DND-41 (cell line): Measurements from ENCODE around the gene SLC6A9.
A peak's percentile ranks its signal among the peaks of the same experiment; 100 is the strongest.

Source experiments
- ATAC-seq: fragments of 200-7000 bp; cut with Tn5 transposase; 3 replicates; pipeline ENCODE4 v1.9.1; 2021; ENCODE audit warnings: low read depth; ENCODE audit not compliant: insufficient read depth
- DNase-seq: peaks from one replicate; pipeline ENCODE4 v3.0.0-alpha.2; 2020
- H2AFZ ChIP-seq: 2 replicates; pipeline ENCODE4 v1.6.0; 2012; ENCODE audit warnings: low read depth, low read length
- H3K27ac ChIP-seq: 2 replicates; pipeline ENCODE4 v1.5.1; 2012; ENCODE audit warnings: low read length, inconsistent platforms
- H3K27me3 ChIP-seq: fragments of 200-600 bp; sonication (generic); 2 replicates; pipeline ENCODE4 v1.6.0; 2012; ENCODE audit warnings: low read length, mild to moderate bottlenecking, inconsistent platforms; ENCODE audit not compliant: insufficient read depth, poor library complexity
- H3K36me3 ChIP-seq: 2 replicates; pipeline ENCODE4 v1.5.1; 2012; ENCODE audit warnings: low read length, inconsistent platforms; ENCODE audit not compliant: insufficient read depth
- H3K4me1 ChIP-seq: 2 replicates; pipeline ENCODE4 v1.5.1; 2012; ENCODE audit warnings: mild to moderate bottlenecking, low read length; ENCODE audit not compliant: insufficient read depth
- H3K4me2 ChIP-seq: 2 replicates; pipeline ENCODE4 v1.6.0; 2012; ENCODE audit warnings: mild to moderate bottlenecking, moderate library complexity, low read length, inconsistent platforms; ENCODE audit not compliant: insufficient read depth
- H3K4me3 ChIP-seq, 2 experiments: fragments of 200-600 bp in 1 of 2; shearing (Covaris generic) in 1 of 2; 2 replicates each; pipeline ENCODE4 v1.5.1; 2012 to 2016; ENCODE audit warnings: inconsistent platforms in 2 of 2, low read length in 2 of 2, mild to moderate bottlenecking in 2 of 2, low read depth in 1 of 2, moderate library complexity in 1 of 2
- H3K79me2 ChIP-seq: 2 replicates; pipeline ENCODE4 v1.6.0; 2012; ENCODE audit warnings: low read length, inconsistent platforms; ENCODE audit not compliant: insufficient read depth
- H3K9ac ChIP-seq: 2 replicates; pipeline ENCODE4 v1.6.0; 2012; ENCODE audit warnings: low read depth, mild to moderate bottlenecking, inconsistent platforms, low read length, moderate library complexity
- H3K9me3 ChIP-seq: 2 replicates; pipeline ENCODE4 v1.5.1; 2012; ENCODE audit warnings: low read length, moderate library complexity, mild to moderate bottlenecking, inconsistent platforms; ENCODE audit not compliant: insufficient read depth, severe bottlenecking
- H4K20me1 ChIP-seq: 2 replicates; pipeline ENCODE4 v1.6.0; 2012; ENCODE audit warnings: low read length; ENCODE audit not compliant: insufficient read depth
- CTCF ChIP-seq: IDR thresholded peaks from 2 replicates; pipeline ENCODE4 v1.5.1; 2012; ENCODE audit warnings: borderline replicate concordance, low read length, moderate library complexity, mild to moderate bottlenecking; ENCODE audit not compliant: poor library complexity, severe bottlenecking; ENCODE audit errors: extremely low read depth
- EZH2 ChIP-seq: IDR thresholded peaks from 3 replicates; pipeline ENCODE4 v1.6.1; 2012; ENCODE audit warnings: borderline replicate concordance, low read depth, mild to moderate bottlenecking, moderate library complexity, low read length, inconsistent platforms; ENCODE audit not compliant: severe bottlenecking

SLC6A9 gene

GRCh38 chr1:44036409-44037139 is 5.3 kb upstream of the SLC6A9 start:
- peak; percentile 73 for DNase-seq

GRCh38 chr1:44035726-44036408 is 4.6 kb upstream of the SLC6A9 start:
- H3K4me2 ChIP-seq, result no peak overlapping the region
- no peak for DNase-seq
- peaks cover 12% of the 10 kb centered on the region for H3K27me3 ChIP-seq
- H2AFZ ChIP-seq, result no peak overlapping the region
- TF ChIP-seq EZH2, result no peak
- TF ChIP-seq CTCF, result no peak
- ATAC-seq, result no peak
- no peak overlapping the region for H3K9ac ChIP-seq
- H3K79me2 ChIP-seq, result no peaks in the 10 kb centered on the region
- no peaks in the 10 kb centered on the region; the same call in 1 of the 2 replicates for H4K20me1 ChIP-seq
- no peaks in the 10 kb centered on the region for H3K36me3 ChIP-seq
- H3K27ac ChIP-seq, result no peak overlapping the region
- H3K4me1 ChIP-seq, result peaks cover 12% of the 10 kb centered on the region
- no peak overlapping the region for H3K4me3 ChIP-seq
- H3K9me3 ChIP-seq, result no peaks in the 10 kb centered on the region

More at GRCh38 chr1:44036409-44037139, 5.3 kb upstream of the SLC6A9 start:
- Histone ChIP-seq H3K4me2 (no peak overlapping the region), H3K27ac (no peak overlapping the region), H2AFZ (no peak overlapping the region), H3K36me3 (no peaks in the 10 kb centered on the region), H4K20me1 (no peaks in the 10 kb centered on the region; the same call in 1 of the 2 replicates), H3K9me3 (no peaks in the 10 kb centered on the region), H3K4me3 (no peak overlapping the region), H3K9ac (no peak overlapping the region), H3K4me1 (peaks cover 5% of the 10 kb centered on the region), H3K27me3 (peaks cover 5% of the 10 kb centered on the region), H3K79me2 (no peaks in the 10 kb centered on the region)
- TF ChIP-seq EZH2 (no peak), CTCF (peak; percentile 91)
- peak; percentile 87 for ATAC-seq

GRCh38 chr1:44034976-44035716 is 3.9 kb upstream of the SLC6A9 start:
- H3K4me2 ChIP-seq, result no peak overlapping the region
- no peak overlapping the region for H3K4me3 ChIP-seq
- no peaks in the 10 kb centered on the region; the same call in 1 of the 2 replicates for H4K20me1 ChIP-seq
- H2AFZ ChIP-seq, result no peak overlapping the region
- H3K79me2 ChIP-seq, result no peaks in the 10 kb centered on the region
- TF ChIP-seq CTCF, result no peak
- no peak for TF ChIP-seq EZH2
- DNase-seq, result no peak
- H3K36me3 ChIP-seq, result no peaks in the 10 kb centered on the region
- H3K27ac ChIP-seq, result no peak overlapping the region
- H3K9ac ChIP-seq, result no peak overlapping the region
- H3K4me1 ChIP-seq, result peaks cover 17% of the 10 kb centered on the region
- H3K9me3 ChIP-seq, result no peaks in the 10 kb centered on the region
- H3K27me3 ChIP-seq, result peaks cover 18% of the 10 kb centered on the region
- no peak for ATAC-seq
